Right renal cortex interstitium (tissue), 3 donors: ENCODE measurements around the gene RBM33. TPM values are rescaled to one million over a fixed set of nuclear protein-coding genes. Genes with fewer than 3 reads are reported as not detected.

Experiments used
- DNase-seq, 3 donors: peaks; one replicate each; pipeline ENCODE4 v3.0.0-alpha.2; 2013; ENCODE audit warnings: low read depth in 3 of 3, low spot score in 2 of 3
- polyA plus RNA-seq, 3 donors: library from polyadenylated mRNA; unstranded; fragments of 120-200 nt; gene quantifications; one replicate each; pipeline ENCODE4 v1.2.1, GENCODE V29; 2013; ENCODE audit not compliant: insufficient read length in 3 of 3

RBM33 gene
- polyA plus RNA-seq, 3 donors, result 26.2 to 33.6 (median 26.5) TPM

- no peak for DNase-seq
Observed at GRCh38 chr7:155762655-155763054, 118.2 kb downstream of the RBM33 start.

GRCh38 chr7:155763122-155763521 lies 118.7 kb downstream of the RBM33 start:
- no peak for DNase-seq

- DNase-seq, result no peak
Observed at GRCh38 chr7:155763691-155764437, 119.4 kb downstream of the RBM33 start.

- no peak for DNase-seq
Observed at GRCh38 chr7:155764438-155764793, 120.0 kb downstream of the RBM33 start.

- DNase-seq, result no peak
Observed at GRCh38 chr7:155765458-155765857, 121.0 kb downstream of the RBM33 start.

- DNase-seq, result no peak
Observed at GRCh38 chr7:155766386-155766785, 121.9 kb downstream of the RBM33 start.

GRCh38 chr7:155766966-155767916 lies 122.8 kb downstream of the RBM33 start:
- DNase-seq, result no peak

GRCh38 chr7:155769701-155770100 lies 125.2 kb downstream of the RBM33 start:
- DNase-seq, result no peak

GRCh38 chr7:155770241-155770640 lies 125.8 kb downstream of the RBM33 start:
- no peak for DNase-seq

- DNase-seq, result no peak
Observed at GRCh38 chr7:155773531-155773930, 129.1 kb downstream of the RBM33 start.

GRCh38 chr7:155774947-155775346 lies 130.5 kb downstream of the RBM33 start:
- no peak for DNase-seq

- DNase-seq, result no peak
Observed at GRCh38 chr7:155775691-155776090, 131.2 kb downstream of the RBM33 start.

GRCh38 chr7:155776606-155777005 lies 132.1 kb downstream of the RBM33 start:
- DNase-seq, result no peak

GRCh38 chr7:155778349-155778748 lies 133.9 kb downstream of the RBM33 start:
- DNase-seq, result no peak

GRCh38 chr7:155780884-155781283 lies 136.4 kb downstream of the RBM33 start:
- DNase-seq, result no peak

- DNase-seq, result no peak
Observed at GRCh38 chr7:155781433-155781832, 137.0 kb downstream of the RBM33 start.

- no peak for DNase-seq
Observed at GRCh38 chr7:155782466-155782865, 138.0 kb downstream of the RBM33 start.

GRCh38 chr7:155785536-155785935 lies 141.1 kb downstream of the RBM33 start:
- DNase-seq, result no peak

GRCh38 chr7:155786491-155786890 lies 142.0 kb downstream of the RBM33 start:
- no peak for DNase-seq

GRCh38 chr7:155787171-155787851 lies 142.8 kb downstream of the RBM33 start:
- DNase-seq, result no peak

- DNase-seq, result no peak
Observed at GRCh38 chr7:155788616-155789000, 144.1 kb downstream of the RBM33 start.
